Measurements from ENCODE around the gene JAML. TPM values are rescaled to one million over a fixed set of nuclear protein-coding genes. Genes with fewer than 3 reads are reported as not detected.
A peak's percentile ranks its signal among the peaks of the same experiment; 100 is the strongest.

Gene JAML
- total RNA-seq, 2 donors from 2014 or later: 2.3 to 8.5 TPM

- 13% methylated on average over 5 of the region's 5 CpGs for WGBS
- no peaks in the 10 kb centered on the region for H3K9me3 ChIP-seq
- peak; percentile 20 for DNase-seq (ENCODE audit: low spot score)
- TF ChIP-seq POLR2AphosphoS5 (IDR thresholded peaks at IDR 0.05) (peak; percentile 38), POLR2A (IDR thresholded peaks at IDR 0.05) (no peak), CTCF (IDR thresholded peaks at IDR 0.05) (no peak)
- no peak overlapping the region for H3K4me3 ChIP-seq
- no peaks in the 10 kb centered on the region for H3K27me3 ChIP-seq (replicated peaks; ENCODE audit: insufficient read depth)
- no peaks in the 10 kb centered on the region for H3K36me3 ChIP-seq
- H3K4me1 ChIP-seq (replicated peaks): peaks cover 10% of the 10 kb centered on the region
- no peak overlapping the region for H3K27ac ChIP-seq
- intact Hi-C loops (cut with DNase I): no loop called here
These were observed 73.4 kb downstream of the JAML start for GRCh38 chr11:118151431-118151830.

GRCh38 chr11:118149493-118149892 is 75.3 kb downstream of the JAML start:
- intact Hi-C loops (cut with DNase I): loop anchor here (5.0 kb wide), 1 partner anchor 203 kb away; no protein-coding TSS in a partner anchor
- 55% methylated on average over 1 of the region's 1 CpG for WGBS
- H3K36me3 ChIP-seq: no peaks in the 10 kb centered on the region
- peaks cover 10% of the 10 kb centered on the region for H3K4me1 ChIP-seq (replicated peaks)
- no peak overlapping the region for H3K27ac ChIP-seq
- no peak for DNase-seq (ENCODE audit: low spot score)
- TF ChIP-seq POLR2AphosphoS5 (IDR thresholded peaks at IDR 0.05) (no peak), CTCF (IDR thresholded peaks at IDR 0.05) (no peak), POLR2A (IDR thresholded peaks at IDR 0.05) (no peak)
- H3K4me3 ChIP-seq: no peak overlapping the region
- no peaks in the 10 kb centered on the region for H3K27me3 ChIP-seq (replicated peaks; ENCODE audit: insufficient read depth)
- H3K9me3 ChIP-seq: no peaks in the 10 kb centered on the region

GRCh38 chr11:118148856-118149255 is 76.0 kb downstream of the JAML start:
- H3K4me1 ChIP-seq (replicated peaks): peaks cover 10% of the 10 kb centered on the region
- no peak overlapping the region for H3K4me3 ChIP-seq
- H3K36me3 ChIP-seq: no peaks in the 10 kb centered on the region
- H3K27ac ChIP-seq: no peak overlapping the region
- TF ChIP-seq CTCF (IDR thresholded peaks at IDR 0.05) (no peak), POLR2A (IDR thresholded peaks at IDR 0.05) (no peak), POLR2AphosphoS5 (IDR thresholded peaks at IDR 0.05) (no peak)
- no peak for DNase-seq (ENCODE audit: low spot score)
- intact Hi-C loops (cut with DNase I): loop anchor here (5.0 kb wide), 1 partner anchor 203 kb away; no protein-coding TSS in a partner anchor
- 86% methylated on average over 2 of the region's 2 CpGs for WGBS
- no peaks in the 10 kb centered on the region for H3K9me3 ChIP-seq
- no peaks in the 10 kb centered on the region for H3K27me3 ChIP-seq (replicated peaks; ENCODE audit: insufficient read depth)

GRCh38 chr11:118148240-118148639 is 76.6 kb downstream of the JAML start:
- Histone ChIP-seq H3K27ac (no peak overlapping the region), H3K9me3 (no peaks in the 10 kb centered on the region), H3K4me1 (replicated peaks) (peaks cover 10% of the 10 kb centered on the region), H3K4me3 (no peak overlapping the region), H3K27me3 (replicated peaks; ENCODE audit: insufficient read depth) (no peaks in the 10 kb centered on the region), H3K36me3 (no peaks in the 10 kb centered on the region)
- intact Hi-C loops (cut with DNase I): loop anchor here (5.0 kb wide), 1 partner anchor 204 kb away; no protein-coding TSS in a partner anchor
- TF ChIP-seq CTCF (IDR thresholded peaks at IDR 0.05): no peak
- DNase-seq (ENCODE audit: low spot score): no peak
- 84% methylated on average over 8 of the region's 8 CpGs for WGBS

DNA sequence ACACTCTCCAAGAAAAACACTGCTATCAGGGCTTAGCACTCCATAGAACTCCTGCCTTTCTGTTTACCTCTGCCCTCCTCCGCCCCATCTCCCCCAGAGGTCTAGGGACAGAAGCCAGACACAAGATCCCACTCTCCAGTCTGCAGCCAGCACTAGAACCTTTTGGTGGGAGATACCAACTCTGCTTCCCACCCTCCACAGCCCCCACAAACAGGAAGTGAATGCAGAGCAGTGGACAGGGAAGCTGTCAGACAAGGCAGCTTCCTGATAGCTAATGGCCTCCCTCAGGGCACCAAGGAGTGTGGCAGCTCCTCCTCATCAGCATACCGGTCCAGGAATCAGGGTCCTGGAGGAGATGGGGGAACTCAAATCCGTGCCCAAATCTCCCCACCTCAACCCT is 77.3 kb downstream of the JAML start:
- no peak for DNase-seq (ENCODE audit: low spot score)
- Histone ChIP-seq H3K36me3 (no peaks in the 10 kb centered on the region), H3K4me3 (no peak overlapping the region), H3K27me3 (replicated peaks; ENCODE audit: insufficient read depth) (no peaks in the 10 kb centered on the region), H3K27ac (no peak overlapping the region), H3K4me1 (replicated peaks) (peaks cover 8% of the 10 kb centered on the region), H3K9me3 (no peaks in the 10 kb centered on the region)
- intact Hi-C loops (cut with DNase I): loop anchor here (5.0 kb wide), 1 partner anchor 205 kb away; no protein-coding TSS in a partner anchor
- WGBS: 71% methylated on average over 3 of the region's 3 CpGs
- TF ChIP-seq CTCF (IDR thresholded peaks at IDR 0.05) (no peak), POLR2A (IDR thresholded peaks at IDR 0.05) (no peak), POLR2AphosphoS5 (IDR thresholded peaks at IDR 0.05) (no peak)
